Embryonic facial prominence (tissue), 1 donor: ENCODE measurements around the gene SLAMF7.

Experiments used
- DNase-seq: peaks from one replicate; pipeline ENCODE4 v3.0.0-alpha.2; 2016; ENCODE audit errors: extremely low spot score

The SLAMF7 gene

DNA sequence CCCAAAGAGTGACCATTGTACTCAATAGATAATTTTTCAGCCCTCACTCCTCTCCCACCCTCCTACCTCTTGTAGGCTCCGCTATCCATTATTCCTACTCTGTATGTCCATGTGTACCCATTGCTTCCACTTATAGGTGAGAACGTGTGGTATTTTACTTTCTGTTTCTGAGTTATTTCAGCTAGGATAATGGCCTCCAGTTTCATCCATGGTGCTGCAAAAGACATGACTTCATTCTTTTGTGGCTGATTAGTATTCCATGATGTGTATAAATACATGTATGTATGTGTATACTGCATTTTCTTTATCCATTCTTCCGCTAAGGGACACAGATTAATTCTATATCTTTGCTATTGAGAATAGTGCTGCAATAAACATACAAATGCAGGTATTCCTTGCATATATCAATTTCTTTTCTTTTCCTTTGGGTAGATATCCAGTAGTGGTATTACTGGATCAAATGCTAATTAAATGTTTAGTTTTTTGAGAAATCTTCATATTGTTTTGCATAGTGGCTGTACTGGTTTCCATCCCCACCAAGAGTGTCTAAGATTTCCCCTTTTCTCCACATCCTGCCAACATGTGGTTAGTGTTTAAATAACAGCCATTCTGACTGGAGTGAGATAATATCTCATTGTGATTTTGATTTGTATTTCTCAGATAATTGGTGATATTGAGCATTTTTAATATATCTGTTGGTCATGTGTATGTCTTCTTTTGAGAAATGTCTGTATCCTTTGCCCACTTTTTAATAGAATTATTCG lies 61.8 kb downstream of the SLAMF7 start:
- DNase-seq: no peak

GRCh38 chr1:160801836-160802580 lies 63.0 kb downstream of the SLAMF7 start:
- no peak for DNase-seq
